Measurements from ENCODE around the gene PYGB.
"Not testable (repeated sequence)": the region's sequence is repeated elsewhere in the genome, so short reads cannot be mapped to it uniquely, and the experiment has no call there.

The PYGB gene

DNA sequence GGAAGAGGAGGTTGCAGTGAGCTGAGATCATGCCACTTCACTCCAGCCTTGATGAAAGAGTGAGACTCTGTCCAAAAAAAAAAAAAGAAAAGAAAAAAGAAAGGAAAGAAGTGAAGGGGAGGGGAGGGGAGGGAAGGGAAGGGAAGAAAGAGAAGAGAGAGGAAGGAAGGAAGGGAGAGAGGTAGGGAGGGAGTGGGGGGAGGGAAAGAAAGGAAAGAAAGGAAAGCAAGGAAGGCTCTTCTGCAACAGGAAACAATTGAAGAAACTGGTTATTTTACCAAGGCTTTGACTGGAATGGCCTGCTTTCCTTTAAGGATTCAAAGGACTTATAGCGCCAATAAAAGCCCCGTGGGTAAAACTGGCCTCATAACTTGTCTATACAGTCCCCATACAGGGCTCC lies 78.1 kb downstream of the PYGB start:
- DNase-seq (ENCODE audit: low read depth in 1 of 2, low spot score in 1 of 2), result no peak

DNA sequence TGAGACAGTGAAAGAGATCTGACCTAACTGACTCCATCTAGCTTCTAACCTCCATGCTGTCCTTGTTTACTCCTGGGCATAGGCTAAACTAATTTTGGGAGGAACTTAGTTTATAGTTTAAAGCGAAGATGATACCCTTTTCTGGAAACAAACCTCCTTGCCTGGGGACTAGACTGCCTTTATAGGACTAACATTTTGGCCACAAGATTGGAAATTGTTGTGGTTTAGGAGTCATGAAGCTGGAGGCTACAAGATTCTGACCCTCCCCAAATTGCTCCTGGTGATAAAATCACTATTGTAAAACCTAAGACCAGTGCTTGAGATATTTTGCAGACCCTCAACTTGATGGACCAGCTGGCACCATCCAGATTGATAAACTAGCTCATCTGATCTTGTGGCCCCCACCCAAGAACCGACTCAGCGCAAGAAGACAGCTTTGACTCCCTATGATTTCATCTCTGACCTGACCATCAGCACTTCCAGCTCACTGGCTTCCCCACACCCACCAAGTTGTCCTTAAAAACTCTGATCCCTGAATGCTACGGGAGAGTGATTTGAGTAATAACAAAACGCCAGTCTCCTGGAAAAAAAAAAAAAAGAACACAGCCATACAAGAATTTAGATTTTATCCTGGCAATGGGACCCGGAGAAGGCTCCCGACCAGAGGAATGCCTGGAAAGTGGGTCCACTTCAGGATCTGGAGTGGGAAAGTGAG lies 79.8 kb downstream of the PYGB start:
- DNase-seq (ENCODE audit: low read depth in 1 of 2, low spot score in 1 of 2), result no peak

DNA sequence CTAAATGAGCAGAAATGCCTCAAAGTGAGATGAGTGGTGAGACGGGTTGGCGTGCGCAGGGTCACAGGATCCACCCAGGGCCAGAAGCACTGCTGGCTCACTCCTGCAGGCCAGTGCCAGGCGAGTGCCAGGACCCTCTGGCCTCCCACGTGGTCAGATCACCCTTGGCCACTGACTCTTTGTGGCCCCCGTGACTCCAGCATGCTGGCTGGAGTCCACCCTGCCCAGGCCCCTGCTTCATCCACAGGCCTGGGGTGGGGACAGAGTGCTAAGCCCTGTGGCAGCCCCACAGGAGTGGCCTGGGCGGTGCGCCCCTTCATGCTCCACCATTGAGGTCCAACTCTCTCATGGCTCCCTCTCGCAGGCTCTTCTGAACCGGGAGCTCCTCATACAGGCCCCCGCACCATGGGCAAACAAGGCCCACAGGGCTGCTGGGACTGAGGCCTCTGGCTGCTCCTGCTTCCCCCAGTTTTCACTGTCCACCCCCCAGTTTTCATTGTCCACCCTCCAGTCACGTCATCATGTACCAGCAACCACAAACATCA lies 81.1 kb downstream of the PYGB start:
- DNase-seq (ENCODE audit: low read depth in 1 of 2, low spot score in 1 of 2), result no peak

DNA sequence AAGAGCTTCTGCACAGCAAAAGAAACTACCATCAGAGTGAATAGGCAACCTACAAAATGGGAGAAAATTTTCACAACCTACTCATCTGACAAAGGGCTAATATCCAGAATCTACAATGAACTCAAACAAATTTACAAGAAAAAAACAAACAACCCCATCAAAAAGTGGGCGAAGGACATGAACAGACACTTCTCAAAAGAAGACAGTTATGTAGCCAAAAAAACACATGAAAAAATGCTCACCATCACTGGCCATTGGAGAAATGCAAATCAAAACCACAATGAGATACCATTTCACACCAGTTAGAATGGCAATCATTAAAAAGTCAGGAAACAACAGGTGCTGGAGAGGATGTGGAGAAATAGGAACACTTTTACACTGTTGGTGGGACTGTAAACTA lies 87.1 kb downstream of the PYGB start:
- DNase-seq (ENCODE audit: low read depth in 1 of 2, low spot score in 1 of 2), result not testable (repeated sequence)

DNA sequence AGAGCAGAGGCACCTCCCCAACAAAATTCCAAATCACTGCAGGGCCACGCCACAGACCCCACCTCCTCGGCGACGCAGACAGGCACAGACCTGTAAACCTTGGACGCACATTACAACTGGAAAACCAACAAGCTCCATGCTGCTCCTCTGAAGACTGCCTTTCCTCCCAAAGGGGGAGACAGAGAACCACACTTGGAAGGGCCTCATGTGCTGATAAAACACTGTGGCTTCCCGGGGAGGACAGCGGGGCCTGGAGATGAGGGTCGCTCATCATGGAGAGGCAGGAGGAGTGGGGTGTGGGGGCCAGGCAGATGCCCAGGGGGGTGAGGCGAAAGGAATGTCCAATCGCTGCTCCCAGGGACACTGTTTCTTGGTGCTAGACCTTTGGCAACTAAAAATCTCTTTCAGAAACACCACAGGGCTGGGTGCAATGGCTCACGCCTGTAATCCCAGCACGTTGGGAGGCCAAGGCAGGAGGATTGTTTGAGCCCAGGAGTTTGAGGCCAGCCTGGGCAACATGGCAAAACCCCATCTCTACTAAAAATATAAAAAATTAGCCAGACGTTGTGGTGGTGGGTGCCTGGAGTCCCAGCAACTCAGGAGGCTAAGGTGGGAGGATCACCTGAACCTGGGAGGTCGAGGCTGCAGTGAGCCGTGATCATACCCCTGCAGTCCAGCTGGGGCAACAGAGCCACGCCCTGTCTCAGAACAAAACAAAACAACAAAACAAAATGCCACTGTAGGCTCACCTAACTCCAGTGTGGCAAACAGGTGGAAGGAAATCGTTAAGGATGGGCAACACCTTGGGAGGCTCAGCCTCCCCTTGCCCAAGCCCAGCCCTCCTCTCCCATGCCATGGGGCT lies 88.9 kb downstream of the PYGB start:
- no peak for DNase-seq (ENCODE audit: low read depth in 1 of 2, low spot score in 1 of 2)

DNA sequence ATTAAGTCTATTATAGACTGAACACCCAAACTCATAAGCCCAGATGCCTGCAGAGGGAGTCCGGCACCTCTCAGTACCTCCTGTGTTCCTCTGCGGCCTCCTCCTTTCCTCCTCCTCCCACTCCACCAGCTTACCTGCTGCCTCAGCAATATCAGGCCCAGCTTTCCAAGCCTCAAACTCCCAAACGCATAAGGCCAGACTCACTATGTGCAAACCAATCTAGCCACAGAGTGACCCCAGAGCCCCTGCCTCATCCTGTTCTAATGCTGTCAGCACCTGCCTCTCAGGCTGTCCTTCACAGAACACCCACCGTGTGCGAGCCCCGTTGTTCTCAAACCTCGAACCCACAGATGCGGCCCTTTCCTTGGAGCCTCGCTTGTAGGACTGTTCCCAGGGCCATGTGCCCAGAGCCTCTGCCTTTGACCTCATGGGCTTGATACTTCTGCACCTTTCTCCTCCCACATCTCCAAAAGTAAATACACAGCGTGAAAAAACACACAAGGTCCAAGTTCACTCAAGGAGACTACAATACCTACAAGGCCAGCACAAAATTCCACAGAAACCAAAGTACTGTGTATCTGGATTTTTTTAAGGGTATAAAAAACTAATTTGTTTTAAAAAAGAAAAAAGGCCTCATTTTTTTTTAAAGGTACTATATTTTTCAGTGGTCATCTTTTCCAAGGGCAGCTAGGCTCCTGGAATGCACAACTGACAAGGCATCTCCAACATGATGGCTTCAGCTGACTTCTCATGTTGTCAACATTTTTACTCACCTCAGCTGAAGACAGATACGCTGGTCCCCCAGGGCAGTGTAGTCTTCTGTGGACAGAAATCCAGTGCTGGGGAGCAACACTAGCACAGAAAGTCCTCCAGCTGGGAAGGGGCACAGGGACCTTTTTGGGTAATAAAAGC lies 90.5 kb downstream of the PYGB start:
- no peak for DNase-seq (ENCODE audit: low read depth in 1 of 2, low spot score in 1 of 2)

DNA sequence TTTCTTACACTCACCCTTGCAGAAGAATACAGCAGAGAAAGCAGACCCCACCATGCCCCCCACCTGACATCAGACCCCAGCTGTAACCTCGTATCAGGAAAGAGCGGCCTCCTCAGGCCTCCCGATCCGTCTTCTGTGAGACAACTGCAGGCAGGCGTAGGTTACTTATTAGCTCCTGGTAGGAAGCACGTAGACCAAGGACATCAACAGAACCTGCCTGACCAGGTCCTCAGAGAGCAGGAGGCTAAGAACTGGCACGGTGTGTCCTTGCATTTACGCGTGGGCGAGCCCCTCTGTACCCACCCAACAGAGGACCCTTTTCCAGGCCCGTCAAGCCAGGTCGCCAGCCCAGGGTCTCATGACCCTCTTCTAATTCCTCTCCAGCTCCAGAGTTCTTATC lies 91.7 kb downstream of the PYGB start:
- no peak for DNase-seq (ENCODE audit: low read depth in 1 of 2, low spot score in 1 of 2)

DNA sequence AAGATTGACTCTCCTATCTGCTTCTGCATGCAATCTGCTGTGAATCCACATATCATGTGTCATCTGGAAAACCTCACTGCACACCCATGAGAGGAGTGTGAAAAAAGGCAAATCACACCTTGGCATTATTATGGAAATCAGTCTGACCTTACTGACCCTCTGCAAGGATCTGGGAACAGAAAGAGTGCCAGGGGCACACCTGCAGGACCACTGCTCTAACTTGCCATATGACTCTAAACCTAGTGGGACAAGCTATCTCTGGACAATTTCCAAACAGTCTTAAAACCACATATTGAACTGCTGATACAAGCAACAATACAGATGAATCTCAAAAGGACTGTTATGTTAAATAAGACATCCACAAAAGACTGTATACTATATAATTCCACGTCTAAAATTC lies 92.5 kb downstream of the PYGB start:
- no peak for DNase-seq (ENCODE audit: low read depth in 1 of 2, low spot score in 1 of 2)

DNA sequence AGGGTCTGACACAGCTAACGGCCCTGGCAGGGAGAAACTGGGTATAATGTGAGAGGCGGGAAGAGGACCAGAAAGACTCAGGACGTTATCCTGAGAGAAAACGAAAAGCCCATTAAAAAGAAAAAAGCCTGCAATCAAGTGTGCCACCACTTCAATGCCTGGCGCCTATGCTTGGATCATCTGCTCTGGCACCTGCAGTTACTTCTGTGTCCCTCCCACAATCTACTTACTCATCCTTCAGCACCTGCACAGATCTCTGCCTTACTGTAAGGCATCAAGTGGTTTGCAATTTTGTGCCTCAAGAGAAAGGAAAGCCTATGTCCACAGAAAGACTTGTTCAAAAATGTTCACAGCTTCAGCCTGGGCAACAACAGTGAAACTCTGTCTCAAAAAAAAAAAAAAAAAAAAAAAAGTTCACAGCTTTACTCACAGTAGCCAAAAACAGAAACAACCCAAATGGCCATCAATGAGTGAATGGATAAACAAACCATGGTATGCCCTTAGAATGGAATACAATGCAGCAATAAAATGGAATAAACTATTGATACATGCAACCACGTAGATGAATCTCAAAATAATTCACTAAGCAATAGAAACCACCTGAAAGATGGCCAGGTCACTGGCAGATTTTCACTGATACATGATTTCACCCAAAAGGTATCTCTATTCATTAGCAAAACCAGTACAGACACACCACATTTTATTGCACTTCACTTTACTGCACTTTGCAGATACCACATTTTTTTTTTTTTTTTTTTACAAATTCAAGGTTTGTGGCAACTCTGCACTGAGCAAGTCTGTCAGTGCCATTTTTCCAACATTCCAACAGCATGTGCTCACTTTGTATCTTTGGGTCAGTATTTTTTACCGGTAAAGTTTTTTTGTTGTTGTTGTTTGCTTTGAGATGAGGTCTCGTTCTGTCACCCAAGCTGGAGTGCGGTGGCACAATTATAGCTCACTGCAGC lies 94.1 kb downstream of the PYGB start:
- no peak for DNase-seq (ENCODE audit: low read depth in 1 of 2, low spot score in 1 of 2)

DNA sequence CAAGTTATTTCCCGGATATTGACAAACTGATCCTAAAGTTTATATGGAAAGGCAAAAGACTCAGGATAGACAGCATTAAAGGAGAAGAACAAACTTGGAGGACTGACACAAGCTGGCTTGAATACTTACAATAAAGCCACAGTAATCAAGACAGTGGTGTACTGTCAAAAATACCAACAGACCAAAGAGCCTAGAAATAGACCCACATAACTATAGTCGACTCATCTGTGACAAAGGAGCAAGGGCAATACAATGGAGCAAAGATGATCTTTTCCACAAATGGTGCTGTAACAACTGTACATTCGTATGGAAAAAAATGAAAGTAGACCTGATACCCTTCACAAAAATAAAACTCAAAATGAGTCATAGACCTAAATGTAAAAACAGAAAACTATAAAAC lies 96.7 kb downstream of the PYGB start:
- DNase-seq (ENCODE audit: low read depth in 1 of 2, low spot score in 1 of 2), result no peak

DNA sequence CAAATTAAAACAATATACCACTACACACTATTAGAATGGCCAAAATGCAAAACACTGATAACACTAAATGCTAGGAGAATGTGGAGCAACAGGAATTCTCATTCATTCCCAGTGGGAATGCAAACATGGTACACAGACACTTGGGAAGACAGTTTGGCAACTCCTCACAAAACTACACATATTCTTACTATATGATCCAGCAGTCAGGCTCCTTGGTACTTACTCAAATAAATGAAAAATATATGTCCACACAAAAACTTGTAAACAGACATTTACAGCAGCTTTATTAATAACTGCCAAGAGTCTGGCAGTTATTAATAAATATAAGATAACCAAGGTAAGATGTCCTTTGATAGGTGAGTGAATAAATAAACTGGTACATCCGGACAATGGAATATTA lies 97.8 kb downstream of the PYGB start:
- no peak for DNase-seq (ENCODE audit: low read depth in 1 of 2, low spot score in 1 of 2)

DNA sequence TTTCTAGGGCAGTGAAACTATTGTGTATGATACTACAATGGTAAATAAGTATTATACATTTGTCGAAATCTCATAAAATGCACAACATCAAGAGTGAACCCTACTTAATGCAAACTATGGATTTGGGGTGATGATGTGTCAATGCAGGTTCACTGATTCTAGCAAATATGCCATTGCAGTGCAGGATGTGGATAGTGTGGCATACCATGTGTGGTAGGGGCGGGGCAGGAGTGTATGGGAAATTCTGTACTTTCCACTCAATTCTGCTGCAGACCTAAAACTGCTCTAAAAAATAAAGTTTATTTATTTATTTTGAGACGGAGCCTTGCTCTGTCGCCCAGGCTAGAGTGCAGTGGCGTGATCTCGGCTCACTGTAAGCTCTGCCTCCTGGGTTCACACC lies 98.5 kb downstream of the PYGB start:
- no peak for DNase-seq (ENCODE audit: low read depth in 1 of 2, low spot score in 1 of 2)
